H1 (cell line): ENCODE measurements around the gene FOXC2. TPM values are rescaled to one million over a fixed set of nuclear protein-coding genes. Genes with fewer than 3 reads are reported as not detected.

Experiments used
- CTCF ChIA-PET: fragments of 300-600 bp; sonication (Branson Sonifier 250); formaldehyde crosslinking; loops from one replicate; lab custom pipeline; 2021; ENCODE audit not compliant: partially characterized antibody; lab: Charles Lee
- POLR2A ChIA-PET: fragments of 300-600 bp; sonication (Branson Sonifier 250); formaldehyde crosslinking; loops from one replicate; lab custom pipeline; 2021; ENCODE audit warnings: inconsistent platforms; ENCODE audit not compliant: partially characterized antibody; lab: Charles Lee
- DNase-seq, 2 experiments: peaks; one replicate each; pipeline versions ENCODE4 v3.0.0 to v3.0.0-alpha.2; 2010 to 2022; ENCODE audit warnings: low spot score in 2 of 2, low read depth in 1 of 2, mixed read lengths in 1 of 2
- FAIRE-seq: peaks from 2 replicates; lab custom pipeline; 2011; peaks lifted over from hg19 to GRCh38; lab: Jason Lieb, UNC
- H2AFZ ChIP-seq: 2 replicates; pipeline ENCODE4 v1.8.1; 2012; ENCODE audit warnings: low read length, inconsistent platforms
- H2AK5ac ChIP-seq: 2 replicates; pipeline ENCODE4 v1.6.1; 2013; ENCODE audit warnings: low read depth, low read length
- H2BK120ac ChIP-seq: replicated peaks from 2 replicates; pipeline ENCODE3; 2013; ENCODE audit warnings: low read depth, low read length, inconsistent platforms
- H2BK12ac ChIP-seq: 2 replicates; pipeline ENCODE4 v1.6.1; 2013; ENCODE audit warnings: low read depth, low read length
- H2BK15ac ChIP-seq: 2 replicates; pipeline ENCODE4 v1.6.1; 2013; ENCODE audit warnings: low read length
- H2BK20ac ChIP-seq: 2 replicates; pipeline ENCODE4 v1.6.1; 2013; ENCODE audit warnings: low read length
- H2BK5ac ChIP-seq: 2 replicates; pipeline ENCODE4 v1.6.1; 2013; ENCODE audit warnings: low read depth, low read length
- H3K14ac ChIP-seq: 2 replicates; pipeline ENCODE4 v1.6.1; 2013; ENCODE audit warnings: inconsistent platforms; ENCODE audit not compliant: insufficient read length
- H3K18ac ChIP-seq: 2 replicates; pipeline ENCODE4 v1.6.1; 2013; ENCODE audit warnings: low read length; ENCODE audit errors: extremely low read depth
- H3K23ac ChIP-seq: 2 replicates; pipeline ENCODE4 v1.6.1; 2013; ENCODE audit warnings: inconsistent platforms; ENCODE audit not compliant: insufficient read length
- H3K23me2 ChIP-seq: 2 replicates; pipeline ENCODE4 v1.6.1; 2013; ENCODE audit warnings: low read depth, low read length
- H3K27ac ChIP-seq: 2 replicates; pipeline ENCODE4 v1.6.1; 2011; ENCODE audit warnings: low read depth, low read length, inconsistent platforms
- H3K27me3 ChIP-seq, 4 experiments: replicated peaks in 1 of 4; 1 replicate in 1 of 4; 2 replicates in 3 of 4; pipeline versions ENCODE4 v1.6.1 to v1.8.1; 2011 to 2013; ENCODE audit warnings: low read length in 3 of 4, mild to moderate bottlenecking in 3 of 4, inconsistent platforms in 2 of 4, mixed read lengths in 2 of 4, moderate library complexity in 1 of 4; ENCODE audit not compliant: control insufficient read depth in 3 of 4, insufficient read depth in 3 of 4; ENCODE audit errors: extremely low read depth in 1 of 4
- H3K36me3 ChIP-seq, 4 experiments: 2 replicates each; pipeline versions ENCODE4 v1.6.1 to v1.8.1; 2011 to 2013; ENCODE audit warnings: mild to moderate bottlenecking in 4 of 4, low read length in 3 of 4, moderate library complexity in 2 of 4, control low read depth in 1 of 4, inconsistent platforms in 1 of 4; ENCODE audit not compliant: insufficient read depth in 4 of 4, control insufficient read depth in 2 of 4
- H3K4ac ChIP-seq: replicated peaks from 2 replicates; pipeline ENCODE3; 2013; ENCODE audit warnings: low read length, low read depth, mixed read lengths, inconsistent platforms; ENCODE audit not compliant: insufficient read length
- H3K4me1 ChIP-seq, 4 experiments: replicated peaks in 1 of 4; 1 replicate in 1 of 4; 2 replicates in 3 of 4; pipeline versions ENCODE4 v1.6.1 to v1.8.1; 2011 to 2013; ENCODE audit warnings: low read length in 3 of 4, inconsistent platforms in 2 of 4, mixed read lengths in 1 of 4; ENCODE audit not compliant: insufficient read depth in 4 of 4, control insufficient read depth in 3 of 4
- H3K4me2 ChIP-seq, 2 experiments: 2 replicates each; pipeline versions ENCODE4 v1.6.1 to v1.8.1; 2011 to 2013; ENCODE audit warnings: low read depth in 2 of 2, low read length in 2 of 2, control low read depth in 1 of 2, inconsistent platforms in 1 of 2, mild to moderate bottlenecking in 1 of 2; ENCODE audit not compliant: insufficient read depth in 1 of 2
- H3K4me3 ChIP-seq, 4 experiments: fragments of 200-600, 300-600 bp in 1 of 4; sonication (generic), shearing (Covaris generic), sonication (Bioruptor Twin) in 1 of 4; 2 replicates each; pipeline versions ENCODE4 v1.5.1 to v1.8.1; 2011 to 2016; ENCODE audit warnings: low read length in 4 of 4, low read depth in 3 of 4, control low read depth in 2 of 4, inconsistent platforms in 2 of 4, mild to moderate bottlenecking in 2 of 4, mixed read lengths in 1 of 4, moderate library complexity in 1 of 4; ENCODE audit not compliant: insufficient read depth in 2 of 4; ENCODE audit errors: extremely low read depth in 1 of 4
- H3K56ac ChIP-seq: replicated peaks from 2 replicates; pipeline ENCODE3; 2013; ENCODE audit warnings: low read depth, mild to moderate bottlenecking, mixed read lengths, low read length, inconsistent platforms; ENCODE audit not compliant: insufficient read length
- H3K79me1 ChIP-seq: 2 replicates; pipeline ENCODE4 v1.6.1; 2013; ENCODE audit warnings: low read depth, low read length, control low read depth
- H3K79me2 ChIP-seq, 2 experiments: 2 replicates each; pipeline versions ENCODE4 v1.6.1 to v1.8.1; 2012 to 2013; ENCODE audit warnings: low read length in 2 of 2, mild to moderate bottlenecking in 2 of 2, inconsistent platforms in 1 of 2; ENCODE audit not compliant: insufficient read depth in 2 of 2, control insufficient read depth in 1 of 2
- H3K9ac ChIP-seq, 4 experiments: replicated peaks in 1 of 4; 1 replicate in 1 of 4; 2 replicates in 3 of 4; pipeline versions ENCODE4 v1.6.1 to v1.8.1; 2011 to 2013; ENCODE audit warnings: low read depth in 3 of 4, low read length in 3 of 4, control low read depth in 2 of 4, mild to moderate bottlenecking in 2 of 4, moderate library complexity in 2 of 4, inconsistent platforms in 1 of 4; ENCODE audit errors: extremely low read depth in 1 of 4
- H3K9me3 ChIP-seq, 2 experiments: 2 replicates each; pipeline versions ENCODE4 v1.6.1 to v1.8.1; 2012 to 2013; ENCODE audit warnings: mild to moderate bottlenecking in 2 of 2, moderate library complexity in 2 of 2, control low read depth in 1 of 2, inconsistent platforms in 1 of 2, low read depth in 1 of 2, low read length in 1 of 2, mixed read lengths in 1 of 2; ENCODE audit not compliant: insufficient read depth in 2 of 2
- H4K20me1 ChIP-seq, 2 experiments: replicated peaks in 1 of 2; 2 replicates each; pipeline versions ENCODE3 to v1.8.1; 2011 to 2013; ENCODE audit warnings: inconsistent platforms in 2 of 2, low read length in 2 of 2, mild to moderate bottlenecking in 1 of 2; ENCODE audit not compliant: insufficient read depth in 2 of 2, control insufficient read depth in 1 of 2
- H4K5ac ChIP-seq: 2 replicates; pipeline ENCODE4 v1.6.1; 2013; ENCODE audit warnings: low read length, low read depth, mixed read lengths, inconsistent platforms; ENCODE audit not compliant: insufficient read length
- H4K8ac ChIP-seq: 2 replicates; pipeline ENCODE4 v1.8.0; 2013; ENCODE audit warnings: mild to moderate bottlenecking, moderate library complexity, low read length, inconsistent platforms; ENCODE audit not compliant: insufficient read depth; ENCODE audit errors: extremely low read depth
- H4K91ac ChIP-seq: replicated peaks from 2 replicates; pipeline ENCODE3; 2013; ENCODE audit warnings: low read length, mixed read lengths, inconsistent platforms; ENCODE audit not compliant: insufficient read length
- TEAD4 ChIP-seq: IDR thresholded peaks from 2 replicates; pipeline ENCODE4 v1.6.1; 2012; ENCODE audit warnings: low read depth, low read length, inconsistent platforms, mixed read lengths
- WGBS, 2 experiments: shearing (Covaris generic) in 1 of 2; methylation state at CpG; one replicate each; pipeline versions ENCODE4 v1.1.6 to v1.1.7; 2013 to 2015; ENCODE audit warnings: low lambda C conversion rate in 2 of 2, mixed read lengths in 2 of 2, inconsistent platforms in 1 of 2, low coverage in 1 of 2, missing lambda C conversion rate in 1 of 2; ENCODE audit not compliant: insufficient replicate concordance in 2 of 2, insufficient coverage in 1 of 2, insufficient read length in 1 of 2; ENCODE audit errors: extremely low coverage in 1 of 2, missing lambda C conversion rate in 1 of 2; 5-methylcytosine and 5-hydroxymethylcytosine counted together
- polyA plus RNA-seq, 7 experiments: library from polyadenylated mRNA; depleted of rRNA in 3 of 7; stranded (reverse) in 5 of 7; unstranded in 2 of 7; fragments of >200 nt in 5 of 7; fragments of 200-250 nt in 2 of 7; gene quantifications; 1 replicate in 5 of 7; 2 replicates in 1 of 7; 4 replicates in 1 of 7; pipeline versions ENCODE4 v1.2.1 to v1.2.3, GENCODE V29; 2011 to 2013; ENCODE audit warnings: missing spikeins in 2 of 7, mixed read lengths in 2 of 7
- total RNA-seq: library from RNA; stranded (reverse); fragmentation: NEBNext Ultra II Directional; extraction: Animal tissue kit (Norgen Biotek cat#: 25700); gene quantifications from 2 replicates; pipeline ENCODE4 v1.2.1, GENCODE V29; 2021

Gene FOXC2
- total and polyA plus RNA-seq, 2 of the 8 experiments (the other 6 are each of a cell fraction or from before 2014, with no cell fraction given) = 0.09 TPM; not detected in 1

GRCh38 chr16:86556576-86556975 lies 10.1 kb upstream of the FOXC2 start:
- no peak overlapping the region for H2BK20ac ChIP-seq
- H3K18ac ChIP-seq = no peak overlapping the region
- H3K4me1 ChIP-seq = peaks cover 0 to 7% (median 3%) of the 10 kb centered on the region in 4 experiments; a peak in 4 of 7 replicates
- no peak overlapping the region for H3K9ac ChIP-seq
- H3K56ac ChIP-seq = no peak overlapping the region
- H2AK5ac ChIP-seq = no peak overlapping the region
- no peaks in the 10 kb centered on the region for H4K20me1 ChIP-seq
- no peak overlapping the region for H3K4me3 ChIP-seq
- H2BK12ac ChIP-seq = no peak overlapping the region
- H2BK120ac ChIP-seq = no peak overlapping the region
- no peak overlapping the region for H4K5ac ChIP-seq
- H3K27ac ChIP-seq = no peak overlapping the region
- ChIA-PET CTCF (interaction anchor here (0.8 to 1.0 kb wide), 2 partner anchors 19 to 497 kb away, joined by 3 to 4 read pairs; no protein-coding TSS in a partner anchor), POLR2A (no interaction called here)
- no peaks in the 10 kb centered on the region for H3K36me3 ChIP-seq
- no peak overlapping the region for H3K14ac ChIP-seq
- FAIRE-seq (no peak), DNase-seq (no peak)
- H3K23ac ChIP-seq = no peak overlapping the region
- H2AFZ ChIP-seq = no peak overlapping the region
- H3K9me3 ChIP-seq = no peaks in the 10 kb centered on the region
- H2BK15ac ChIP-seq = no peak overlapping the region
- no peak overlapping the region for H3K4ac ChIP-seq
- H3K27me3 ChIP-seq = peaks cover 0 to 7% (median 0%) of the 10 kb centered on the region in 4 experiments; a peak in 1 of 7 replicates
- no peak overlapping the region for H2BK5ac ChIP-seq
- no peaks in the 10 kb centered on the region; a peak in 1 of 4 replicates for H3K79me2 ChIP-seq
- H3K4me2 ChIP-seq = peak overlapping the region in 1 of 2 experiments; percentile 72; a peak in 1 of 4 replicates
- H4K91ac ChIP-seq = no peak overlapping the region
- H3K79me1 ChIP-seq = no peaks in the 10 kb centered on the region; the same call in 1 of the 2 replicates
- peaks cover 4% of the 10 kb centered on the region; the same call in 1 of the 2 replicates for H3K23me2 ChIP-seq
- H4K8ac ChIP-seq = 0 out of 2 replicates have a peak overlapping the region, but pooled peaks have one; percentile 14
- no peak for TF ChIP-seq TEAD4
- 76% methylated on average over 5 of the region's 5 CpGs; no CpG with 5 or more reads in 1 of the 2 experiments for WGBS, 2 experiments
